ENCODE measurements around the gene ZNF23. TPM values are rescaled to one million over a fixed set of nuclear protein-coding genes. Genes with fewer than 3 reads are reported as not detected.
"Not testable (repeated sequence)": the region's sequence is repeated elsewhere in the genome, so short reads cannot be mapped to it uniquely, and the experiment has no call there.

ZNF23 gene
- total RNA-seq (10 to 100 TPM in 1 of 5 donors, 1 to 10 TPM in 4; 1.2 to 52.6 (median 3.6) TPM), polyA plus RNA-seq (1 to 10 TPM; 5.3 to 8.6 (median 5.7) TPM)
- long read RNA-seq, donor 1: 0 reads
- long read RNA-seq, donor 2: 0 reads
- long read RNA-seq, donor 3, full-length matches to known transcripts: 1 of 1 reads
- long read RNA-seq, donor 3, partial matches to known transcripts: 0 of 1 reads
- long read RNA-seq, donor 3, other reads (novel, unspliced or antisense): 0 of 1 reads
- long read RNA-seq, donor 4: 0 reads
- long read RNA-seq, donor 5, partial matches to known transcripts: 0 of 1 reads
- long read RNA-seq, donor 5, other reads (novel, unspliced or antisense): 0 of 1 reads
- long read RNA-seq, donor 6, full-length matches to known transcripts: 4 of 4 reads
- long read RNA-seq, donor 6, partial matches to known transcripts: 0 of 4 reads
- long read RNA-seq, donor 6, other reads (novel, unspliced or antisense): 0 of 4 reads
- long read RNA-seq, donor 7, full-length matches to known transcripts: 4 of 4 reads
- long read RNA-seq, donor 7, partial matches to known transcripts: 0 of 4 reads
- long read RNA-seq, donor 7, other reads (novel, unspliced or antisense): 0 of 4 reads
- long read RNA-seq, donor 8, full-length matches to known transcripts: 4 of 4 reads
- long read RNA-seq, donor 8, partial matches to known transcripts: 0 of 4 reads
- long read RNA-seq, donor 8, other reads (novel, unspliced or antisense): 0 of 4 reads
- long read RNA-seq, donor 9, full-length matches to known transcripts: 9 of 9 reads
- long read RNA-seq, donor 9, partial matches to known transcripts: 0 of 9 reads
- long read RNA-seq, donor 9, other reads (novel, unspliced or antisense): 0 of 9 reads
- long read RNA-seq, donor 10: 0 reads

GRCh38 chr16:71461686-71462648 lies at the start of gene ZNF23:
TSS of gene ZNF23 (minus strand) at chr16:71462247. CDS start at chr16:71456796, 5,451 bp downstream.
- TF ChIP-seq POLR2A (IDR thresholded peaks at IDR 0.05): peak in 2 of 4 donors; percentile 42 to 43
- peak; percentile 86 to 98 (median 95) for TF ChIP-seq POLR2AphosphoS5 (IDR thresholded peaks at IDR 0.05)
- peak in 1 of 7 experiments; percentile 11 for TF ChIP-seq CTCF (IDR thresholded peaks at IDR 0.05)
- TF ChIP-seq EP300 (IDR thresholded peaks at IDR 0.05): no peak
- H3K9me3 ChIP-seq: no peaks in the 10 kb centered on the region
- peaks cover 20 to 32% (median 23%) of the 10 kb centered on the region in 4 donors for H3K4me1 ChIP-seq
- peaks cover 0 to 5% (median 0%) of the 10 kb centered on the region in 4 donors for H3K36me3 ChIP-seq
- intact Hi-C loops (cut with DNase I; ENCODE audit: low total_unique reads): no loop called here
- peak within 1 kb of the TSS; percentile 89 to 93 (median 89) for H3K27ac ChIP-seq
- H3K4me3 ChIP-seq: peak within 1 kb of the TSS; percentile 78 to 99 (median 95)
- 0 to 2% (median 0%) methylated on average over 33 to 52 of the region's 52 CpGs for WGBS, 5 donors
- no peaks in the 10 kb centered on the region for H3K27me3 ChIP-seq
- DNase-seq: peak; percentile 88 to 94

GRCh38 chr16:71507061-71507460 lies 45.0 kb upstream of the ZNF23 start:
- intact Hi-C loops (cut with DNase I; ENCODE audit: low total_unique reads): no loop called here
- no peak for DNase-seq
- no peak for TF ChIP-seq EP300 (IDR thresholded peaks at IDR 0.05)
- no peak for TF ChIP-seq CTCF (IDR thresholded peaks at IDR 0.05)
- TF ChIP-seq POLR2A (IDR thresholded peaks at IDR 0.05): no peak

GRCh38 chr16:71504901-71505300 lies 42.9 kb upstream of the ZNF23 start:
- no peak for TF ChIP-seq POLR2A (IDR thresholded peaks at IDR 0.05)
- no peak for TF ChIP-seq EP300 (IDR thresholded peaks at IDR 0.05)
- no peak for TF ChIP-seq POLR2AphosphoS5 (IDR thresholded peaks at IDR 0.05)
- TF ChIP-seq CTCF (IDR thresholded peaks at IDR 0.05): no peak
- Histone ChIP-seq H3K36me3 (no peaks in the 10 kb centered on the region), H3K4me1 (no peaks in the 10 kb centered on the region), H3K4me3 (no peak overlapping the region), H3K27ac (no peak overlapping the region), H3K27me3 (no peaks in the 10 kb centered on the region), H3K9me3 (no peaks in the 10 kb centered on the region)
- intact Hi-C loops (cut with DNase I; ENCODE audit: low total_unique reads): loop anchor here (5.0 kb wide), 1 partner anchor 93 kb away; no protein-coding TSS in a partner anchor
- DNase-seq: no peak
- WGBS, 5 donors: 78 to 91% (median 81%) methylated on average over 5 of the region's 5 CpGs

More at GRCh38 chr16:71507061-71507460, 45.0 kb upstream of the ZNF23 start:
- no peak overlapping the region for H3K4me3 ChIP-seq
- H3K4me1 ChIP-seq: no peaks in the 10 kb centered on the region
- H3K36me3 ChIP-seq: no peaks in the 10 kb centered on the region
- H3K27me3 ChIP-seq: peaks cover 0 to 11% (median 0%) of the 10 kb centered on the region in 3 donors
- 43 to 58% (median 52%) methylated on average over 1 of the region's 1 CpG for WGBS, 5 donors
- no peak overlapping the region for H3K27ac ChIP-seq
- H3K9me3 ChIP-seq: no peaks in the 10 kb centered on the region

- DNase-seq, H3K27ac ChIP-seq, H3K36me3 ChIP-seq, H3K9me3 ChIP-seq, H3K4me3 ChIP-seq, H3K4me1 ChIP-seq, H3K27me3 ChIP-seq: not testable (repeated sequence)
- intact Hi-C loops (cut with DNase I; ENCODE audit: low total_unique reads): loop anchor here (5.0 kb wide), 1 partner anchor 92 kb away; no protein-coding TSS in a partner anchor
- 70 to 83% (median 75%) methylated on average over 7 of the region's 7 CpGs for WGBS, 5 donors
Measured at GRCh38 chr16:71504051-71504450, 42.0 kb upstream of the ZNF23 start.

All from stomach (tissue), 19 donors.